OCI-LY7 (cell line): ENCODE results near the gene ACOT9. TPM values are rescaled to one million over a fixed set of nuclear protein-coding genes. Genes with fewer than 3 reads are reported as not detected.

Experiments used
- BruUV-seq: library from RNA; stranded (reverse); fragments of 400-500 nt; replicated peaks from 2 replicates; lab custom pipeline; 2021; lab: Mats Ljungman, UMichigan
- CTCF ChIA-PET: fragments of 300-600 bp; sonication (Branson Sonifier 250); formaldehyde crosslinking; loops from one replicate; lab custom pipeline; 2022; ENCODE audit warnings: antibody characterized with exemption; ENCODE audit not compliant: unreplicated experiment; lab: Charles Lee
- POLR2A ChIA-PET: fragments of 300-600 bp; sonication (Branson Sonifier 250); formaldehyde crosslinking; loops from one replicate; lab custom pipeline; 2022; ENCODE audit warnings: antibody characterized with exemption; lab: Charles Lee
- DNase-seq: peaks from one replicate; pipeline ENCODE4 v3.0.0-alpha.2; 2015; ENCODE audit warnings: low spot score
- H2AFZ ChIP-seq: fragments of 200-600 bp; sonication (generic), shearing (Covaris generic); 2 replicates; pipeline ENCODE4 v1.6.1; 2014; ENCODE audit warnings: mild to moderate bottlenecking, antibody characterized with exemption, low read length, moderate library complexity
- H3K27ac ChIP-seq: fragments of 200-600 bp; sonication (generic); 2 replicates; pipeline ENCODE4 v1.5.1; 2014; ENCODE audit warnings: mixed run types, low read depth, mild to moderate bottlenecking, moderate library complexity, low read length, inconsistent platforms; ENCODE audit not compliant: poor library complexity, severe bottlenecking
- H3K36me3 ChIP-seq: fragments of 200-600 bp; sonication (generic); 2 replicates; pipeline ENCODE4 v1.6.1; 2014; ENCODE audit warnings: mild to moderate bottlenecking, antibody characterized with exemption, low read length, moderate library complexity, mixed read lengths; ENCODE audit not compliant: insufficient read depth
- H3K4me1 ChIP-seq: fragments of 200-600 bp; sonication (generic); 2 replicates; pipeline ENCODE4 v1.5.1; 2014; ENCODE audit warnings: mild to moderate bottlenecking, low read length; ENCODE audit not compliant: insufficient read depth, poor library complexity, severe bottlenecking
- H3K4me2 ChIP-seq: fragments of 200-600 bp; sonication (generic); 2 replicates; pipeline ENCODE4 v1.6.1; 2014; ENCODE audit warnings: mild to moderate bottlenecking, low read length
- H3K4me3 ChIP-seq: fragments of 200-600 bp; sonication (generic); 2 replicates; pipeline ENCODE4 v1.5.1; 2014; ENCODE audit warnings: mild to moderate bottlenecking, low read depth, low read length; ENCODE audit not compliant: poor library complexity, severe bottlenecking
- H3K79me2 ChIP-seq: fragments of 200-600 bp; sonication (generic); 2 replicates; pipeline ENCODE4 v1.6.1; 2016; ENCODE audit warnings: low read depth, mild to moderate bottlenecking, low read length, moderate library complexity, mixed read lengths; ENCODE audit not compliant: insufficient read depth
- H3K9me2 ChIP-seq: fragments of 200-600 bp; sonication (generic); 2 replicates; pipeline ENCODE4 v1.6.1; 2016; ENCODE audit warnings: mild to moderate bottlenecking, low read length, mixed read lengths; ENCODE audit not compliant: insufficient read depth
- H3K9me3 ChIP-seq: fragments of 200-600 bp; sonication (generic); 2 replicates; pipeline ENCODE4 v1.6.1; 2014; ENCODE audit warnings: mild to moderate bottlenecking, mixed run types, low read length, mixed read lengths
- H4K20me1 ChIP-seq: fragments of 200-600 bp; sonication (generic); 2 replicates; pipeline ENCODE4 v1.6.1; 2014; ENCODE audit warnings: mild to moderate bottlenecking, antibody characterized with exemption, low read length, moderate library complexity, mixed read lengths; ENCODE audit not compliant: insufficient read depth
- CTCF ChIP-seq: fragments of 200-600 bp; sonication (generic); conservative IDR thresholded peaks from 2 replicates; pipeline ENCODE4 v1.5.1; 2014; ENCODE audit warnings: mild to moderate bottlenecking, antibody characterized with exemption, low read length, moderate library complexity, mixed read lengths
- EZH2phosphoT487 ChIP-seq: fragments of 200-600 bp; sonication (generic); IDR thresholded peaks from 2 replicates; pipeline ENCODE4 v1.6.1; 2018; ENCODE audit warnings: low read depth, borderline replicate concordance, mild to moderate bottlenecking, mixed run types, antibody characterized with exemption, low read length, moderate library complexity, mixed read lengths
- intact Hi-C: fragments of 100-400 bp; cut with micrococcal nuclease; formaldehyde crosslinking; loops from one replicate; pipeline ENCODE4 v1.10.0; 2022; ENCODE audit not compliant: unreplicated experiment
- total RNA-seq, 2 experiments: library from RNA; depleted of rRNA in 1 of 2; stranded (reverse); fragments of >200 nt in 1 of 2; shearing (Covaris generic) in 1 of 2; gene quantifications; 2 replicates each; pipeline ENCODE4 v1.2.3, GENCODE V29; 2014 to 2022

Gene ACOT9
- total RNA-seq, 2 experiments from 2014 or later = 1.9 to 10.6 TPM

GRCh38 chrX:23779025-23779424 lies 35.9 kb upstream of the ACOT9 start:
- no peak overlapping the region for H3K4me2 ChIP-seq
- TF ChIP-seq CTCF (0 out of 2 replicates have a peak, but pooled peaks have one; percentile 22), EZH2phosphoT487 (no peak)
- H2AFZ ChIP-seq = no peak overlapping the region
- no peaks in the 10 kb centered on the region for H4K20me1 ChIP-seq
- H3K4me1 ChIP-seq = peaks cover 34% of the 10 kb centered on the region
- intact Hi-C loops = no loop called here
- no peaks in the 10 kb centered on the region for H3K9me2 ChIP-seq
- peaks cover 8% of the 10 kb centered on the region; the same call in 1 of the 2 replicates for H3K79me2 ChIP-seq
- peak; percentile 3 for DNase-seq
- POLR2A ChIA-PET = interaction anchor here (0.6 to 1.0 kb wide), 2 partner anchors 275 to 885 kb away, joined by 3 to 6 read pairs; partner anchors contain the start of gene EIF2S3
- no peaks in the 10 kb centered on the region for H3K9me3 ChIP-seq
- no TSS peak for BruUV-seq
- H3K36me3 ChIP-seq = no peaks in the 10 kb centered on the region
- CTCF ChIA-PET = no interaction called here
- no peak overlapping the region for H3K27ac ChIP-seq
- H3K4me3 ChIP-seq = no peak overlapping the region

- POLR2A ChIA-PET = no interaction called here
- H3K27ac ChIP-seq = no peak overlapping the region
Measured at GRCh38 chrX:23776363-23776762, 33.3 kb upstream of the ACOT9 start.

More at GRCh38 chrX:23776363-23776762, 33.3 kb upstream of the ACOT9 start:
- no TSS peak for BruUV-seq
- H3K4me1 ChIP-seq = peaks cover 38% of the 10 kb centered on the region
- H3K9me2 ChIP-seq = no peaks in the 10 kb centered on the region
- H4K20me1 ChIP-seq = no peaks in the 10 kb centered on the region
- no peak for TF ChIP-seq EZH2phosphoT487
- no peak for TF ChIP-seq CTCF
- intact Hi-C loops = no loop called here
- no peak overlapping the region for H2AFZ ChIP-seq
- H3K4me3 ChIP-seq = no peak overlapping the region
- H3K36me3 ChIP-seq = no peaks in the 10 kb centered on the region
- CTCF ChIA-PET = no interaction called here
- H3K9me3 ChIP-seq = no peaks in the 10 kb centered on the region
- no peak overlapping the region for H3K4me2 ChIP-seq
- DNase-seq = no peak
- H3K79me2 ChIP-seq = no peaks in the 10 kb centered on the region
